RWPE2 (cell line): ENCODE data around the gene ZFAND3.

Experiments used
- ATAC-seq: fragments of 200-7000 bp; cut with Tn5 transposase; 3 replicates; pipeline ENCODE4 v1.9.1; 2021; ENCODE audit warnings: low read depth
- DNase-seq: peaks from one replicate; pipeline ENCODE4 v3.0.0-alpha.2; 2020; ENCODE audit warnings: low spot score
- H3K27ac ChIP-seq: fragments of 450-650 bp; 2 replicates; pipeline ENCODE4 v1.5.1; 2017; ENCODE audit warnings: mild to moderate bottlenecking; ENCODE audit not compliant: poor library complexity, severe bottlenecking
- H3K27me3 ChIP-seq: fragments of 250-450 bp; sonication (Bioruptor Pico); 2 replicates; pipeline ENCODE4 v1.5.1; 2021; ENCODE audit warnings: mild to moderate bottlenecking, moderate library complexity; ENCODE audit not compliant: insufficient read depth, poor library complexity, severe bottlenecking
- H3K36me3 ChIP-seq: fragments of 250-450 bp; sonication (Bioruptor Pico); 2 replicates; pipeline ENCODE4 v1.5.1; 2020; ENCODE audit warnings: low read depth, mild to moderate bottlenecking, moderate library complexity
- H3K4me1 ChIP-seq: fragments of 250-450 bp; sonication (Bioruptor Pico); 2 replicates; pipeline ENCODE4 v1.5.1; 2021; ENCODE audit warnings: mild to moderate bottlenecking, moderate library complexity; ENCODE audit not compliant: insufficient read depth, poor library complexity, severe bottlenecking
- H3K4me3 ChIP-seq: fragments of 250-450 bp; sonication (Bioruptor Pico); 2 replicates; pipeline ENCODE4 v1.5.1; 2021; ENCODE audit warnings: mild to moderate bottlenecking, moderate library complexity; ENCODE audit not compliant: severe bottlenecking
- H3K9me3 ChIP-seq: fragments of 250-450 bp; sonication (Bioruptor Pico); 2 replicates; pipeline ENCODE4 v1.5.1; 2021; ENCODE audit warnings: mild to moderate bottlenecking, moderate library complexity; ENCODE audit not compliant: severe bottlenecking
- CTCF ChIP-seq: fragments of 450-650 bp; IDR thresholded peaks from one replicate; pipeline ENCODE4 v1.5.1; 2017; ENCODE audit warnings: mild to moderate bottlenecking, moderate library complexity; ENCODE audit not compliant: poor library complexity, severe bottlenecking

Gene ZFAND3

GRCh38 chr6:38143191-38144150 lies 323.9 kb downstream of the ZFAND3 start:
- H3K4me3 ChIP-seq: no peak overlapping the region
- H3K27ac ChIP-seq: no peak overlapping the region
- no peak for DNase-seq
- no peaks in the 10 kb centered on the region for H3K4me1 ChIP-seq
- H3K9me3 ChIP-seq: no peaks in the 10 kb centered on the region
- ATAC-seq: no peak
- H3K27me3 ChIP-seq: no peaks in the 10 kb centered on the region
- TF ChIP-seq CTCF: no peak
- H3K36me3 ChIP-seq: no peaks in the 10 kb centered on the region; the same call in 1 of the 2 replicates

GRCh38 chr6:38144365-38144945 lies 324.9 kb downstream of the ZFAND3 start:
- no peak for DNase-seq
- Histone ChIP-seq H3K9me3 (no peaks in the 10 kb centered on the region), H3K36me3 (no peaks in the 10 kb centered on the region; the same call in 1 of the 2 replicates), H3K4me1 (no peaks in the 10 kb centered on the region), H3K27ac (no peak overlapping the region), H3K27me3 (no peaks in the 10 kb centered on the region), H3K4me3 (no peak overlapping the region)
- TF ChIP-seq CTCF: no peak
- no peak for ATAC-seq

- DNase-seq (no peak), ATAC-seq (no peak)
- no peak overlapping the region for H3K27ac ChIP-seq
- no peaks in the 10 kb centered on the region for H3K27me3 ChIP-seq
- H3K9me3 ChIP-seq: no peaks in the 10 kb centered on the region
- no peaks in the 10 kb centered on the region for H3K4me1 ChIP-seq
- no peak for TF ChIP-seq CTCF
- H3K36me3 ChIP-seq: no peaks in the 10 kb centered on the region; the same call in 1 of the 2 replicates
- H3K4me3 ChIP-seq: no peak overlapping the region
Measured at GRCh38 chr6:38146021-38146733, 326.6 kb downstream of the ZFAND3 start.

- no peaks in the 10 kb centered on the region for H3K27me3 ChIP-seq
- H3K9me3 ChIP-seq: no peaks in the 10 kb centered on the region
- no peak overlapping the region for H3K27ac ChIP-seq
- TF ChIP-seq CTCF: no peak
- no peaks in the 10 kb centered on the region for H3K4me1 ChIP-seq
- H3K36me3 ChIP-seq: no peaks in the 10 kb centered on the region; the same call in 1 of the 2 replicates
- no peak for ATAC-seq
- no peak for DNase-seq
- H3K4me3 ChIP-seq: no peak overlapping the region
Measured at GRCh38 chr6:38146734-38147027, 327.2 kb downstream of the ZFAND3 start.
